Measurements from ENCODE around the gene TSC2.

DNA sequence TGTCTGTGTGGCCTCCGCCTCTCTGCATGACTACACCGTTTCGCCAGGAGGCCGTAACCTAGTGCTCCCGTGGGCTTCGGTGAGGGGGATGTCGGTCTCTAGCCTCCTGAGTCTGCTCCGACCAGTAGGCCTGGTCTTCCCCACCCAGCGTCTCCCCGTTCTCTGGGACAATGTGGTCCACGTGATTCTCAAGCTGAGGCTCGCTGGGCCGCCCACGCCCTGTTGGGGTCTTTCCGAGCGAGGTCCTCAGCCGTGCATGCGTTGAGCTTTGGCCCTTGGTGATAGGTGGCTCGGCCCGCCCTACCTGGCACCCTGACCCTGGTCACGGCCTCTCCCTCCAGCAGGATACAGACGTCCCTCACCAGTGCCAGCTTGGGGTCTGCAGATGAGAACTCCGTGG lies 30.9 kb downstream of the TSC2 start:
- TF ChIP-seq, protein P1, sequence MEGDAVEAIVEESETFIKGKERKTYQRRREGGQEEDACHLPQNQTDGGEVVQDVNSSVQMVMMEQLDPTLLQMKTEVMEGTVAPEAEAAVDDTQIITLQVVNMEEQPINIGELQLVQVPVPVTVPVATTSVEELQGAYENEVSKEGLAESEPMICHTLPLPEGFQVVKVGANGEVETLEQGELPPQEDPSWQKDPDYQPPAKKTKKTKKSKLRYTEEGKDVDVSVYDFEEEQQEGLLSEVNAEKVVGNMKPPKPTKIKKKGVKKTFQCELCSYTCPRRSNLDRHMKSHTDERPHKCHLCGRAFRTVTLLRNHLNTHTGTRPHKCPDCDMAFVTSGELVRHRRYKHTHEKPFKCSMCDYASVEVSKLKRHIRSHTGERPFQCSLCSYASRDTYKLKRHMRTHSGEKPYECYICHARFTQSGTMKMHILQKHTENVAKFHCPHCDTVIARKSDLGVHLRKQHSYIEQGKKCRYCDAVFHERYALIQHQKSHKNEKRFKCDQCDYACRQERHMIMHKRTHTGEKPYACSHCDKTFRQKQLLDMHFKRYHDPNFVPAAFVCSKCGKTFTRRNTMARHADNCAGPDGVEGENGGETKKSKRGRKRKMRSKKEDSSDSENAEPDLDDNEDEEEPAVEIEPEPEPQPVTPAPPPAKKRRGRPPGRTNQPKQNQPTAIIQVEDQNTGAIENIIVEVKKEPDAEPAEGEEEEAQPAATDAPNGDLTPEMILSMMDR (IDR thresholded peaks at IDR 0.05; ENCODE audit: low read length): no peak
- no peak for TF ChIP-seq EZH2 (IDR thresholded peaks at IDR 0.05; ENCODE audit: borderline replicate concordance, low read length)
